Stomach (tissue), 9 donors: ENCODE data around the gene MYH11. TPM values are rescaled to one million over a fixed set of nuclear protein-coding genes. Genes with fewer than 3 reads are reported as not detected.
"Not testable (repeated sequence)": the region's sequence is repeated elsewhere in the genome, so short reads cannot be mapped to it uniquely, and the experiment has no call there.

ENCODE experiments used
- DNase-seq, 2 donors: peaks; one replicate each; pipeline versions ENCODE4 v3.0.0 to v3.0.0-alpha.2; 2013 to 2019
- H3K27ac ChIP-seq, 5 donors: fragments of 200-600 bp in 4 of 5; sonication (generic) in 4 of 5; one replicate each; pipeline ENCODE4 v1.5.1; 2013 to 2019; ENCODE audit warnings: mild to moderate bottlenecking in 1 of 5, moderate library complexity in 1 of 5
- H3K27me3 ChIP-seq, 3 donors: fragments of 200-600 bp; sonication (generic); one replicate each; pipeline ENCODE4 v1.5.1; 2017 to 2019; ENCODE audit warnings: mixed run types in 1 of 3
- H3K36me3 ChIP-seq, 4 donors: fragments of 200-600 bp; sonication (generic); 1 replicate in 3 of 4; 2 replicates in 1 of 4; pipeline ENCODE4 v1.5.1; 2016 to 2019
- H3K4me1 ChIP-seq, 4 donors: fragments of 200-600 bp; sonication (generic); one replicate each; pipeline ENCODE4 v1.5.1; 2016 to 2019
- H3K4me3 ChIP-seq, 4 donors: fragments of 200-600 bp; sonication (generic) in 3 of 4; one replicate each; pipeline ENCODE4 v1.5.1; 2016 to 2019; ENCODE audit warnings: mild to moderate bottlenecking in 1 of 4
- H3K9me3 ChIP-seq, 4 donors: fragments of 200-600 bp; sonication (generic); one replicate each; pipeline ENCODE4 v1.5.1; 2016 to 2019
- EP300 ChIP-seq: sonication (generic); formaldehyde crosslinking; IDR thresholded peaks from one replicate; pipeline ENCODE4 v1.6.1; 2017; ENCODE audit warnings: antibody characterized with exemption
- POLR2A ChIP-seq, 4 donors: fragments of 450-650 bp; IDR thresholded peaks; one replicate each; pipeline ENCODE4 v1.6.1; 2016; ENCODE audit warnings: antibody characterized with exemption in 4 of 4, control low read depth in 2 of 4, mild to moderate bottlenecking in 1 of 4, moderate library complexity in 1 of 4
- POLR2AphosphoS5 ChIP-seq, 3 donors: sonication (generic); formaldehyde crosslinking; IDR thresholded peaks; one replicate each; pipeline ENCODE4 v1.6.1; 2016; ENCODE audit warnings: antibody characterized with exemption in 3 of 3
- WGBS, 5 donors: extraction: QIAGEN DNeasy Blood & Tissue Kit in 3 of 5; methylation state at CpG; one replicate each; pipeline versions ENCODE4 v1.1.5 to v1.1.7; 2013 to 2018; 5-methylcytosine and 5-hydroxymethylcytosine counted together
- intact Hi-C: fragments of 100-400 bp; cut with DNase I; formaldehyde crosslinking; loops from one replicate; pipeline ENCODE4 v1.15.1; 2023; ENCODE audit warnings: low total_unique reads
- polyA plus RNA-seq, 3 donors: library from polyadenylated mRNA; stranded (reverse); fragments of 200-250 nt; gene quantifications; one replicate each; pipeline ENCODE4 v1.2.3, GENCODE V29; 2013
- total RNA-seq, 5 donors: library from RNA; depleted of rRNA; stranded (reverse); fragments of >200 nt; gene quantifications; one replicate each; pipeline versions ENCODE4 v1.1.0 to v1.2.3, GENCODE V29; 2014 to 2016
- TF ChIP-seq, protein P1 (sequence below), 7 experiments: fragments of 450-650 bp in 4 of 7; fragments of 200-600 bp in 3 of 7; sonication (generic) in 3 of 7; IDR thresholded peaks; one replicate each; pipeline ENCODE4 v1.5.1; 2016 to 2019; ENCODE audit warnings: antibody characterized with exemption in 7 of 7, control low read depth in 2 of 7, mild to moderate bottlenecking in 1 of 7
- donor health status: healthy with polysubstance abuse.
- donor health status: Bipolar disorder and iron deficiency.
- donor health status: healthy.

MYH11 gene
- total and polyA plus RNA-seq, 8 donors, result 33.8 to 3,048 (median 865) TPM

GRCh38 chr16:15798671-15799070 lies 58.2 kb downstream of the MYH11 start:
- H3K4me1 ChIP-seq, result peaks cover 0 to 36% (median 17%) of the 10 kb centered on the region in 4 donors
- WGBS, 5 donors, result 62 to 80% (median 79%) methylated on average over 3 to 5 of the region's 5 CpGs
- H3K27ac ChIP-seq, result peak overlapping the region in 1 of 5 donors; percentile 38
- no peak for TF ChIP-seq POLR2A (IDR thresholded peaks at IDR 0.05)
- TF ChIP-seq, protein P1, sequence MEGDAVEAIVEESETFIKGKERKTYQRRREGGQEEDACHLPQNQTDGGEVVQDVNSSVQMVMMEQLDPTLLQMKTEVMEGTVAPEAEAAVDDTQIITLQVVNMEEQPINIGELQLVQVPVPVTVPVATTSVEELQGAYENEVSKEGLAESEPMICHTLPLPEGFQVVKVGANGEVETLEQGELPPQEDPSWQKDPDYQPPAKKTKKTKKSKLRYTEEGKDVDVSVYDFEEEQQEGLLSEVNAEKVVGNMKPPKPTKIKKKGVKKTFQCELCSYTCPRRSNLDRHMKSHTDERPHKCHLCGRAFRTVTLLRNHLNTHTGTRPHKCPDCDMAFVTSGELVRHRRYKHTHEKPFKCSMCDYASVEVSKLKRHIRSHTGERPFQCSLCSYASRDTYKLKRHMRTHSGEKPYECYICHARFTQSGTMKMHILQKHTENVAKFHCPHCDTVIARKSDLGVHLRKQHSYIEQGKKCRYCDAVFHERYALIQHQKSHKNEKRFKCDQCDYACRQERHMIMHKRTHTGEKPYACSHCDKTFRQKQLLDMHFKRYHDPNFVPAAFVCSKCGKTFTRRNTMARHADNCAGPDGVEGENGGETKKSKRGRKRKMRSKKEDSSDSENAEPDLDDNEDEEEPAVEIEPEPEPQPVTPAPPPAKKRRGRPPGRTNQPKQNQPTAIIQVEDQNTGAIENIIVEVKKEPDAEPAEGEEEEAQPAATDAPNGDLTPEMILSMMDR (IDR thresholded peaks at IDR 0.05), result no peak
- DNase-seq, result no peak
- H3K27me3 ChIP-seq, result no peaks in the 10 kb centered on the region
- intact Hi-C loops, result no loop called here
- H3K36me3 ChIP-seq, result peaks cover 0 to 13% (median 5%) of the 10 kb centered on the region in 4 donors
- no peak overlapping the region for H3K4me3 ChIP-seq
- H3K9me3 ChIP-seq, result peaks cover 0 to 9% (median 4%) of the 10 kb centered on the region in 4 donors

DNA sequence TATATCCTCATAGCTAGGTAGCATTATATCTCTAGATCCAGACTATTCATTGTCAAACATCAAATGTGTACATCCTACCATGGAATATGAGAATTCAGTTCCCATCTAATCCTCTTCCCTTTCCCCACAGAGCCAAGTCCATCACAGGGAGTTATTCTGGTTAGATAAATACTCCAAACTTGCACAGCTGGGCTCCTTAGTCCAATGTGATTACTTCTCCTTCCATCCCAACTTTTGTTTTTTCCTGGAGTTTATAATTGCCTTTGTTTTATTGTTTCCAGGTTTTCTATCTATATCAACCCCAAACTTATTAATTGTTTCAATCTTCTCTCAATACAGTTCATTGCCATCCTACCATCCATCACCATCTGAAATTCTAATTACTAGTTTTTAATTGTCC lies 59.9 kb downstream of the MYH11 start:
- no peak for TF ChIP-seq POLR2AphosphoS5 (IDR thresholded peaks at IDR 0.05)
- TF ChIP-seq, protein P1 (IDR thresholded peaks at IDR 0.05), result no peak
- TF ChIP-seq POLR2A (IDR thresholded peaks at IDR 0.05), result no peak
- no peak for TF ChIP-seq EP300
- H3K4me3 ChIP-seq, result no peak overlapping the region
- H3K4me1 ChIP-seq, result peaks cover 0 to 45% (median 21%) of the 10 kb centered on the region in 4 donors
- intact Hi-C loops, result no loop called here
- no peaks in the 10 kb centered on the region for H3K27me3 ChIP-seq
- DNase-seq, result no peak
- peaks cover 0 to 13% (median 5%) of the 10 kb centered on the region in 4 donors for H3K36me3 ChIP-seq
- peaks cover 0 to 9% (median 4%) of the 10 kb centered on the region in 4 donors for H3K9me3 ChIP-seq
- no peak overlapping the region for H3K27ac ChIP-seq

DNA sequence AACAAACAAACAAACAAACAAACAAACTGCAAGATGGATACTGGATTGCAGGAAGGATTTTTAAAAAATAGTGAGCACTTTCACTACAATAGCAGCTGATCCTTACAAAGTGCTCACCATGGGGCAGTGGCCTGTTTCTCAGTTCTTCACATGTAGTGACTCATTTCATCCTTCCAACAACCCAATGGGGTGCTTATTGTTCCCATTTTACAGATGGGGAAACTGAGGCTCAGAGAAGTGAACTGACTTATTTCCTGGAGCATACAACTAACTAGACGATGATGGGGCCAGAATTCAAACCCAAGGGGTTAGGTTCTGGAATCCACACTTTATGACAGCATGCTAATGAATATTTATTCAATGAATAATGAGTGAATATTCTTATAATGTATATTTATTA lies 61.2 kb downstream of the MYH11 start:
- Histone ChIP-seq H3K4me1 (peaks cover 0 to 55% (median 26%) of the 10 kb centered on the region in 4 donors), H3K9me3 (peaks cover 0 to 9% (median 4%) of the 10 kb centered on the region in 4 donors), H3K27me3 (no peaks in the 10 kb centered on the region), H3K27ac (peak overlapping the region in 1 of 5 donors; percentile 56), H3K4me3 (no peak overlapping the region), H3K36me3 (peaks cover 0 to 8% (median 4%) of the 10 kb centered on the region in 4 donors)
- intact Hi-C loops, result no loop called here
- 74 to 95% (median 78%) methylated on average over 1 of the region's 1 CpG for WGBS, 5 donors
- TF ChIP-seq EP300, result no peak
- TF ChIP-seq, protein P1 (IDR thresholded peaks at IDR 0.05), result no peak
- TF ChIP-seq POLR2AphosphoS5 (IDR thresholded peaks at IDR 0.05), result no peak
- TF ChIP-seq POLR2A (IDR thresholded peaks at IDR 0.05), result no peak
- no peak for DNase-seq

DNA sequence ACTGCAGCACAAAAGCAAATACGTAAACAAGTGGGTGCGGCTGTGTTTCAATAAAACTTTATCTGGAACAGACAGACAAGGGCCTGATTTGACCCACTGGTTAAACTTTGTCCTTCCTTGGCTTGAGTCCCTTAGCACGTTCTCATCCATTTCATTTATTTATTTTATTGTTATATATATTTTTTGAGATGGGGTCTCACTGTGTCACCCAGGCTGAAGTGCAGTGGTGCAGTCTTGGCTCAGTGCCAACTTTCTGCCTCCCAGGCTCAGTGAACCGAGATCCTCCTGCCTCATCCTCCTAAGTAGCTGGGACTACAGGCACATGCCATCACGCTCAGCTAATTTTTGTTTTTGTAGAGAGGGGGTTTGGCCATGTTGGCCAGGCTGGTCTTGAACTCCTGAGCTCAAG lies 64.3 kb downstream of the MYH11 start:
- DNase-seq, result no peak
- WGBS, 5 donors, result 66 to 73% (median 72%) methylated on average over 5 of the region's 5 CpGs
- intact Hi-C loops, result no loop called here
- H3K4me3 ChIP-seq, result no peak overlapping the region
- TF ChIP-seq POLR2AphosphoS5 (IDR thresholded peaks at IDR 0.05), result peak in 1 of 3 donors; percentile 14
- no peak for TF ChIP-seq POLR2A (IDR thresholded peaks at IDR 0.05)
- peaks cover 0 to 65% (median 26%) of the 10 kb centered on the region in 4 donors for H3K4me1 ChIP-seq
- H3K27ac ChIP-seq, result peak overlapping the region in 3 of 5 donors; percentile 1 to 56 (median 54)
- H3K27me3 ChIP-seq, result no peaks in the 10 kb centered on the region
- H3K36me3 ChIP-seq, result no peaks in the 10 kb centered on the region
- H3K9me3 ChIP-seq, result peaks cover 0 to 9% (median 4%) of the 10 kb centered on the region in 4 donors

DNA sequence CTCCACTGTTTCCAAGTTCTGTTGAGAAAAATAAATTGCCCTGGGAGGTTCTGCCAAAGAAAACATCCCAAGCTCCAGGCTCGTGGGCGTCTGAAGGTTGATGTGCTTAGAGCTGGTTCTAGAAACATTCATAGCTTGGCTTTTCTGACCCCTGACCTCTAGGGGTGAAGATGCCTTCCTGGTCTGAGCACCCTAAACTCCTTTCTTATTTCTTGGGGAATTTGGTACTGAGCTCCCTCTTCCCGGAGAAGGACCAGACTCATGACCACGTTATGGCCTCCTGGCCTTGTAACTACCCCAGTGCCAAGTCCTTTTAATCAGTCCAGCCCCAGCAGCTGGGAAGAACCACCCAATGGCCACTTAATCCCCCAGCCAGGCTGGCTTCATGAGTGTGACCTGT lies 66.4 kb downstream of the MYH11 start:
- 34 to 60% (median 50%) methylated on average over 4 of the region's 4 CpGs for WGBS, 5 donors
- peak overlapping the region in 4 of 5 donors; percentile 10 to 64 (median 31) for H3K27ac ChIP-seq
- no peaks in the 10 kb centered on the region for H3K9me3 ChIP-seq
- no peak for DNase-seq
- intact Hi-C loops, result no loop called here
- H3K4me3 ChIP-seq, result no peak overlapping the region
- TF ChIP-seq POLR2A (IDR thresholded peaks at IDR 0.05) (no peak), EP300 (no peak), POLR2AphosphoS5 (IDR thresholded peaks at IDR 0.05) (no peak)
- TF ChIP-seq, protein P1 (IDR thresholded peaks at IDR 0.05), result no peak
- no peaks in the 10 kb centered on the region for H3K27me3 ChIP-seq
- H3K4me1 ChIP-seq, result peaks cover 0 to 56% (median 27%) of the 10 kb centered on the region in 4 donors
- peaks cover 0 to 14% (median 0%) of the 10 kb centered on the region in 4 donors for H3K36me3 ChIP-seq

- H3K4me3 ChIP-seq, H3K9me3 ChIP-seq, DNase-seq, H3K27me3 ChIP-seq, intact Hi-C loops: not testable (repeated sequence)
- Histone ChIP-seq H3K36me3 (peaks cover 0 to 18% (median under 1%) of the 10 kb centered on the region in 4 donors), H3K4me1 (peaks cover 0 to 50% (median 24%) of the 10 kb centered on the region in 4 donors), H3K27ac (peak overlapping the region in 4 of 5 donors; percentile 13 to 64 (median 53))
- 62 to 75% (median 69%) methylated on average over 5 of the region's 5 CpGs for WGBS, 5 donors
Measured at GRCh38 chr16:15789816-15790215, 67.0 kb downstream of the MYH11 start.
